GM12878 (cell line): ENCODE measurements around the gene GFPT1. TPM values are rescaled to one million over a fixed set of nuclear protein-coding genes. Genes with fewer than 3 reads are reported as not detected.
A peak's percentile ranks its signal among the peaks of the same experiment; 100 is the strongest.

Experiments
- BRCA1 ChIP-seq: IDR thresholded peaks from 2 replicates; pipeline ENCODE4 v1.6.1; 2011; ENCODE audit warnings: low read depth, low read length, improper control_type of control experiment
- CEBPZ ChIP-seq: fragments of 150-350 bp; IDR thresholded peaks from 2 replicates; pipeline ENCODE4 v1.6.1; 2016; ENCODE audit warnings: low read depth, low read length
- CHD4 ChIP-seq: fragments of 200-600 bp; sonication (generic); IDR thresholded peaks from 2 replicates; pipeline ENCODE4 v1.6.1; 2016; ENCODE audit warnings: mild to moderate bottlenecking
- ETV6 ChIP-seq, 2 experiments: fragments of 450-650 bp in 1 of 2; IDR thresholded peaks in 1 of 2; conservative IDR thresholded peaks in 1 of 2; 2 replicates each; pipeline ENCODE4 v1.6.1; 2014; ENCODE audit warnings: antibody characterized with exemption in 1 of 2, borderline replicate concordance in 1 of 2, low read depth in 1 of 2, mild to moderate bottlenecking in 1 of 2, moderate library complexity in 1 of 2
- GATAD2B ChIP-seq: fragments of 450-650 bp; conservative IDR thresholded peaks from 2 replicates; pipeline ENCODE4 v1.6.1; 2017; ENCODE audit warnings: low read depth, mild to moderate bottlenecking, moderate library complexity
- HDAC6 ChIP-seq: fragments of 200-600 bp; sonication (generic); IDR thresholded peaks from one replicate; pipeline ENCODE4 v1.8.0; 2017; ENCODE audit warnings: antibody characterized with exemption; ENCODE audit not compliant: unreplicated experiment
- IKZF1 ChIP-seq: fragments of 450-650 bp; conservative IDR thresholded peaks from 2 replicates; pipeline ENCODE4 v1.6.1; 2017; ENCODE audit warnings: antibody characterized with exemption, mild to moderate bottlenecking
- IRF3 ChIP-seq: fragments of 450-650 bp; IDR thresholded peaks from 2 replicates; pipeline ENCODE4 v1.6.1; 2014; ENCODE audit warnings: mild to moderate bottlenecking
- JUNB ChIP-seq: IDR thresholded peaks from 2 replicates; pipeline ENCODE4 v1.6.1; 2016; ENCODE audit warnings: antibody characterized with exemption, mild to moderate bottlenecking
- KLF5 ChIP-seq: fragments of 450-650 bp; IDR thresholded peaks from 2 replicates; pipeline ENCODE4 v1.6.1; 2014; ENCODE audit warnings: mild to moderate bottlenecking; ENCODE audit not compliant: partially characterized antibody
- LARP7 ChIP-seq: fragments of 450-650 bp; IDR thresholded peaks from 2 replicates; pipeline ENCODE4 v1.6.1; 2017; ENCODE audit warnings: mild to moderate bottlenecking
- MAX ChIP-seq: IDR thresholded peaks from 2 replicates; pipeline ENCODE4 v1.6.1; 2012; ENCODE audit warnings: low read depth, low read length, improper control_type of control experiment
- MTA3 ChIP-seq: IDR thresholded peaks from 2 replicates; pipeline ENCODE4 v1.6.1; 2012; ENCODE audit warnings: low read length, inconsistent platforms, borderline replicate concordance
- MXI1 ChIP-seq: fragments of 150-350 bp; IDR thresholded peaks from 2 replicates; pipeline ENCODE4 v1.6.1; 2011; ENCODE audit warnings: low read depth, mild to moderate bottlenecking, inconsistent platforms, low read length, improper control_type of control experiment
- NFXL1 ChIP-seq: fragments of 450-650 bp; IDR thresholded peaks from 2 replicates; pipeline ENCODE4 v1.6.1; 2017; ENCODE audit warnings: antibody characterized with exemption, mild to moderate bottlenecking, borderline replicate concordance
- NRF1 ChIP-seq: conservative IDR thresholded peaks from 2 replicates; pipeline ENCODE4 v1.6.1; 2011; ENCODE audit warnings: mild to moderate bottlenecking, low read depth, low read length, improper control_type of control experiment
- PAX5 ChIP-seq: IDR thresholded peaks from 2 replicates; pipeline ENCODE4 v1.6.1; 2011; ENCODE audit warnings: low read depth, low read length, borderline replicate concordance
- POLR2AphosphoS5 ChIP-seq: IDR thresholded peaks from 2 replicates; pipeline ENCODE4 v1.6.1; 2011; ENCODE audit warnings: mild to moderate bottlenecking, low read length, inconsistent platforms
- SIN3A ChIP-seq: IDR thresholded peaks from 2 replicates; pipeline ENCODE4 v1.6.1; 2012; ENCODE audit warnings: low read depth, low read length, improper control_type of control experiment
- SMAD5 ChIP-seq: IDR thresholded peaks from 2 replicates; pipeline ENCODE4 v1.6.1; 2016; ENCODE audit warnings: antibody characterized with exemption, low read depth
- SP1 ChIP-seq: IDR thresholded peaks from one replicate; pipeline ENCODE4 v1.6.1; 2011; ENCODE audit warnings: low read depth, low read length
- STAT3 ChIP-seq: IDR thresholded peaks from 2 replicates; pipeline ENCODE4 v1.6.1; 2011; ENCODE audit warnings: low read depth, low read length, improper control_type of control experiment
- ZNF622 ChIP-seq: fragments of 450-650 bp; IDR thresholded peaks from 2 replicates; pipeline ENCODE4 v1.6.1; 2017; ENCODE audit warnings: mild to moderate bottlenecking, inconsistent platforms
- polyA plus RNA-seq, 11 experiments: library from polyadenylated mRNA; depleted of rRNA in 4 of 11; unstranded in 6 of 11; stranded (reverse) in 5 of 11; fragments of >200 nt; fragmentation: Nextera tagmentation in 4 of 11; fragmentation: Illumina TruSeq in 1 of 11; extraction: Ambion mirVana in 4 of 11; extraction: Trizol in 1 of 11; gene quantifications; 1 replicate in 1 of 11; 2 replicates in 10 of 11; pipeline versions ENCODE4 v1.2.1 to v1.2.3, GENCODE V29; 2011 to 2016; ENCODE audit warnings: inconsistent platforms in 2 of 11, missing spikeins in 2 of 11, low read depth in 1 of 11
- total RNA-seq, 4 experiments: library from RNA; depleted of rRNA in 3 of 4; stranded (reverse); fragments of >200 nt in 3 of 4; fragmentation: Illumina TruSeq in 1 of 4; extraction: Trizol in 1 of 4; gene quantifications; 2 replicates each; pipeline versions ENCODE4 v1.2.1 to v1.2.3, GENCODE V29; 2013 to 2021
- TF ChIP-seq, protein P1 (sequence below): fragments of 450-650 bp; IDR thresholded peaks from 2 replicates; pipeline ENCODE4 v1.6.1; 2017; ENCODE audit warnings: mild to moderate bottlenecking
- TF ChIP-seq, protein P2 (sequence below): IDR thresholded peaks from 2 replicates; pipeline ENCODE4 v1.6.1; 2012; ENCODE audit warnings: low read depth, low read length, improper control_type of control experiment

The GFPT1 gene
- total and polyA plus RNA-seq, 10 of the 15 experiments (the other 5 are each of a cell fraction or from before 2014, with no cell fraction given): 10.1 to 95.2 (median 24.5) TPM

DNA sequence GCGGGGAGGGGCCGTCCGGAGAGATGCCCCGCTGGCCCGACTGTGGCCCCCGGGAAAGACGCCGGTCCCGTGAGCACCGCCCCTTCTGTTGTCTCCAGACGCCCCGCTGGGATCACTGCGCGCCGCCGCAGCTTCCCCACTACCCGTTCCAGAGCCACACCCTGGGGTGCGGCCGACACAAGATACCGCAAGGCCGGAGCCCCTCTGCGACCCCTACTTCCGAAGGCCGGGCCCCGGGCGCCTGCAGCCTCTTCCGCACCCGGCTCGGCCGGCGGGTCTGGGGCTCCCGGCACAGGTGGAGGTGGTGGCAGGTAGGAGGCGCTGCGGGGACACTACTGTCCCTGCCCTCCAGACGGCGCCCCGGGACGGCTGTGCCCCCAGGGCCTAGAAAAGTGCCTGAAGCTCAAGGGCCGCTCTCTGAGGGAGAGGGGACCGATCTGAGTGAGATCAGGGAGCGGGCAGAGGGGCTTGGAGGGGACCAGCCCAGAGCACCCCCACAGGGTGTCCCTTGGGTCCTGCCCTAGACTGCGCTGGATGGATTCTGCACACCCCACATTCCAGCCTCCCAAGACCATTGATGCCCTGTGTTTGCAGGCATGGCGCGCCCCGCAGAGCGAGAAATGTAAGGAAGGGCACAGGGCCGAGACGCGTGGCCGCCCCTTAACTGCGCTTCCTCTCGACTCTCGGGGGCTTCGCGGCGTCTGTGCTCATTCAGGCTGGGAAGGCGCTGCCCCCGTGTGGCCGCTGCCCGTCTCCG, 80.0 kb downstream of the GFPT1 start (continued):
- 0 out of 2 replicates have a peak, but pooled peaks have one; percentile 39 for TF ChIP-seq IKZF1
- no peak for TF ChIP-seq MXI1
- TF ChIP-seq BRCA1: no peak
- TF ChIP-seq JUNB: no peak
- peak; percentile 42; the same call in 1 of the 2 replicates for TF ChIP-seq PAX5
- TF ChIP-seq MTA3: no peak
- no peak for TF ChIP-seq CEBPZ
- TF ChIP-seq STAT3: no peak
- TF ChIP-seq, protein P1, sequence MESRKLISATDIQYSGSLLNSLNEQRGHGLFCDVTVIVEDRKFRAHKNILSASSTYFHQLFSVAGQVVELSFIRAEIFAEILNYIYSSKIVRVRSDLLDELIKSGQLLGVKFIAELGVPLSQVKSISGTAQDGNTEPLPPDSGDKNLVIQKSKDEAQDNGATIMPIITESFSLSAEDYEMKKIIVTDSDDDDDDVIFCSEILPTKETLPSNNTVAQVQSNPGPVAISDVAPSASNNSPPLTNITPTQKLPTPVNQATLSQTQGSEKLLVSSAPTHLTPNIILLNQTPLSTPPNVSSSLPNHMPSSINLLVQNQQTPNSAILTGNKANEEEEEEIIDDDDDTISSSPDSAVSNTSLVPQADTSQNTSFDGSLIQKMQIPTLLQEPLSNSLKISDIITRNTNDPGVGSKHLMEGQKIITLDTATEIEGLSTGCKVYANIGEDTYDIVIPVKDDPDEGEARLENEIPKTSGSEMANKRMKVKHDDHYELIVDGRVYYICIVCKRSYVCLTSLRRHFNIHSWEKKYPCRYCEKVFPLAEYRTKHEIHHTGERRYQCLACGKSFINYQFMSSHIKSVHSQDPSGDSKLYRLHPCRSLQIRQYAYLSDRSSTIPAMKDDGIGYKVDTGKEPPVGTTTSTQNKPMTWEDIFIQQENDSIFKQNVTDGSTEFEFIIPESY: no peak
- no peak for TF ChIP-seq ETV6 (conservative IDR thresholded peaks at IDR 0.05 in 1 of 2, IDR thresholded peaks at IDR 0.05 in 1 of 2; ENCODE audit: borderline replicate concordance in 1 of 2, low read depth in 1 of 2)
- TF ChIP-seq SMAD5: no peak
- TF ChIP-seq MAX: no peak
- no peak for TF ChIP-seq ZNF622
- TF ChIP-seq NRF1: no peak
- TF ChIP-seq CHD4: no peak
- peak; percentile 39; the same call in 1 of the 2 replicates for TF ChIP-seq GATAD2B
- no peak for TF ChIP-seq NFXL1
- no peak for TF ChIP-seq KLF5
- no peak for TF ChIP-seq HDAC6
- no peak for TF ChIP-seq IRF3
- no peak for TF ChIP-seq LARP7
- no peak for TF ChIP-seq SP1
- no peak for TF ChIP-seq SIN3A
- TF ChIP-seq POLR2AphosphoS5: no peak
- TF ChIP-seq, protein P2, sequence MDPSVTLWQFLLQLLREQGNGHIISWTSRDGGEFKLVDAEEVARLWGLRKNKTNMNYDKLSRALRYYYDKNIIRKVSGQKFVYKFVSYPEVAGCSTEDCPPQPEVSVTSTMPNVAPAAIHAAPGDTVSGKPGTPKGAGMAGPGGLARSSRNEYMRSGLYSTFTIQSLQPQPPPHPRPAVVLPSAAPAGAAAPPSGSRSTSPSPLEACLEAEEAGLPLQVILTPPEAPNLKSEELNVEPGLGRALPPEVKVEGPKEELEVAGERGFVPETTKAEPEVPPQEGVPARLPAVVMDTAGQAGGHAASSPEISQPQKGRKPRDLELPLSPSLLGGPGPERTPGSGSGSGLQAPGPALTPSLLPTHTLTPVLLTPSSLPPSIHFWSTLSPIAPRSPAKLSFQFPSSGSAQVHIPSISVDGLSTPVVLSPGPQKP: no peak
